SU-DHL-6 (cell line): ENCODE data around the gene TCN1.
A peak's percentile ranks its signal among the peaks of the same experiment; 100 is the strongest.

ENCODE experiments used
- H2AFZ ChIP-seq: fragments of 200-600 bp; sonication (generic); 2 replicates; pipeline ENCODE4 v1.6.1; 2014; ENCODE audit warnings: low read depth, mild to moderate bottlenecking, moderate library complexity, mixed read lengths, antibody characterized with exemption, low read length; ENCODE audit not compliant: severe bottlenecking
- H3F3A ChIP-seq: fragments of 200-600 bp; shearing (Covaris generic); 2 replicates; pipeline ENCODE4 v1.6.0; 2016; ENCODE audit warnings: antibody characterized with exemption, mild to moderate bottlenecking; ENCODE audit not compliant: insufficient read depth
- H3K27ac ChIP-seq: fragments of 200-600 bp; sonication (generic); 2 replicates; pipeline ENCODE4 v1.5.1; 2016; ENCODE audit warnings: low read depth, mild to moderate bottlenecking, low read length, moderate library complexity, mixed read lengths
- H3K27me3 ChIP-seq: fragments of 200-600 bp; sonication (generic), shearing (Covaris generic); 2 replicates; pipeline ENCODE4 v1.6.0; 2014; ENCODE audit warnings: mild to moderate bottlenecking, low read length
- H3K36me3 ChIP-seq: fragments of 200-600 bp; sonication (generic); 2 replicates; pipeline ENCODE4 v1.6.1; 2014; ENCODE audit warnings: mild to moderate bottlenecking, low read length, mixed read lengths
- H3K4me2 ChIP-seq: fragments of 300-600, 200-600 bp; shearing (Covaris generic), sonication (generic); 2 replicates; pipeline ENCODE4 v1.6.0; 2014; ENCODE audit warnings: low read length, low read depth, mild to moderate bottlenecking; ENCODE audit not compliant: poor library complexity, severe bottlenecking
- H3K4me3 ChIP-seq: fragments of 200-600 bp; sonication (generic); 2 replicates; pipeline ENCODE4 v1.5.1; 2014; ENCODE audit warnings: antibody characterized with exemption, low read length, mild to moderate bottlenecking, mixed read lengths; ENCODE audit not compliant: insufficient read depth, poor library complexity, severe bottlenecking
- H3K79me2 ChIP-seq: fragments of 200-600 bp; sonication (generic); 2 replicates; pipeline ENCODE4 v1.6.1; 2014; ENCODE audit warnings: mild to moderate bottlenecking, low read length, moderate library complexity; ENCODE audit not compliant: insufficient read depth
- H3K9ac ChIP-seq: fragments of 200-600 bp; sonication (generic); 2 replicates; pipeline ENCODE4 v1.7.0; 2014; ENCODE audit warnings: mild to moderate bottlenecking, low read length
- H3K9me2 ChIP-seq: fragments of 200-600 bp; sonication (generic); replicated peaks from 2 replicates; pipeline ENCODE4 v1.6.1; 2014; ENCODE audit warnings: low read length; ENCODE audit not compliant: insufficient read depth
- H3K9me3 ChIP-seq: fragments of 200-600 bp; sonication (generic); 2 replicates; pipeline ENCODE4 v1.6.1; 2014; ENCODE audit warnings: low read length, mixed read lengths; ENCODE audit not compliant: insufficient read depth
- H4K20me1 ChIP-seq: fragments of 200-600 bp; sonication (generic); 2 replicates; pipeline ENCODE4 v1.6.1; 2014; ENCODE audit warnings: low read depth, mild to moderate bottlenecking, antibody characterized with exemption, low read length, moderate library complexity, mixed read lengths
- CTCF ChIP-seq: fragments of 200-600 bp; sonication (generic); IDR thresholded peaks from one replicate; pipeline ENCODE4 v1.5.1; 2017; ENCODE audit warnings: antibody characterized with exemption, mild to moderate bottlenecking, low read length, moderate library complexity; ENCODE audit not compliant: insufficient read depth, poor library complexity, severe bottlenecking
- EZH2phosphoT487 ChIP-seq: fragments of 200-600 bp; sonication (generic), shearing (Covaris generic); conservative IDR thresholded peaks from 2 replicates; pipeline ENCODE4 v1.6.1; 2018; ENCODE audit warnings: mild to moderate bottlenecking, antibody characterized with exemption, low read length, moderate library complexity, mixed read lengths

Gene TCN1

GRCh38 chr11:59813364-59813763 is 52.9 kb downstream of the TCN1 start:
- peaks cover 17% of the 10 kb centered on the region; the same call in 1 of the 2 replicates for H3K79me2 ChIP-seq
- no peak overlapping the region for H3K9ac ChIP-seq
- H2AFZ ChIP-seq = no peak overlapping the region
- H4K20me1 ChIP-seq = no peaks in the 10 kb centered on the region
- peaks cover 6% of the 10 kb centered on the region; the same call in 1 of the 2 replicates for H3F3A ChIP-seq
- no peaks in the 10 kb centered on the region for H3K9me2 ChIP-seq
- H3K4me2 ChIP-seq = no peak overlapping the region
- no peaks in the 10 kb centered on the region for H3K36me3 ChIP-seq
- no peak overlapping the region for H3K4me3 ChIP-seq
- H3K27ac ChIP-seq = no peak overlapping the region
- H3K9me3 ChIP-seq = no peaks in the 10 kb centered on the region
- TF ChIP-seq EZH2phosphoT487 (no peak), CTCF (no peak)
- no peaks in the 10 kb centered on the region for H3K27me3 ChIP-seq

GRCh38 chr11:59812220-59812619 is 54.1 kb downstream of the TCN1 start:
- H4K20me1 ChIP-seq = no peaks in the 10 kb centered on the region
- TF ChIP-seq EZH2phosphoT487 (no peak), CTCF (no peak)
- H2AFZ ChIP-seq = no peak overlapping the region
- H3K27me3 ChIP-seq = no peaks in the 10 kb centered on the region
- H3F3A ChIP-seq = peaks cover 10% of the 10 kb centered on the region; the same call in 1 of the 2 replicates
- H3K9me3 ChIP-seq = no peaks in the 10 kb centered on the region
- no peaks in the 10 kb centered on the region for H3K9me2 ChIP-seq
- H3K9ac ChIP-seq = no peak overlapping the region
- peaks cover 17% of the 10 kb centered on the region; the same call in 1 of the 2 replicates for H3K79me2 ChIP-seq
- H3K4me3 ChIP-seq = no peak overlapping the region
- no peak overlapping the region for H3K4me2 ChIP-seq
- 0 out of 2 replicates have a peak, but pooled peaks cover 6% of the 10 kb centered on the region for H3K36me3 ChIP-seq
- no peak overlapping the region for H3K27ac ChIP-seq

GRCh38 chr11:59810911-59811259 is 55.4 kb downstream of the TCN1 start:
- Histone ChIP-seq H3K4me3 (peak overlapping the region; percentile 76), H3K27me3 (no peaks in the 10 kb centered on the region), H3K9me2 (no peaks in the 10 kb centered on the region), H3K9ac (peak overlapping the region; percentile 78), H2AFZ (peak overlapping the region; percentile 99), H3K79me2 (peaks cover 17% of the 10 kb centered on the region; the same call in 1 of the 2 replicates), H3K4me2 (peak overlapping the region; percentile 57), H3K9me3 (no peaks in the 10 kb centered on the region), H3K27ac (no peak overlapping the region), H4K20me1 (no peaks in the 10 kb centered on the region), H3F3A (peaks cover 10% of the 10 kb centered on the region; the same call in 1 of the 2 replicates), H3K36me3 (0 out of 2 replicates have a peak, but pooled peaks cover 7% of the 10 kb centered on the region)
- TF ChIP-seq CTCF (no peak), EZH2phosphoT487 (no peak)
